Measurements from ENCODE around the gene KLKB1.

The KLKB1 gene

DNA sequence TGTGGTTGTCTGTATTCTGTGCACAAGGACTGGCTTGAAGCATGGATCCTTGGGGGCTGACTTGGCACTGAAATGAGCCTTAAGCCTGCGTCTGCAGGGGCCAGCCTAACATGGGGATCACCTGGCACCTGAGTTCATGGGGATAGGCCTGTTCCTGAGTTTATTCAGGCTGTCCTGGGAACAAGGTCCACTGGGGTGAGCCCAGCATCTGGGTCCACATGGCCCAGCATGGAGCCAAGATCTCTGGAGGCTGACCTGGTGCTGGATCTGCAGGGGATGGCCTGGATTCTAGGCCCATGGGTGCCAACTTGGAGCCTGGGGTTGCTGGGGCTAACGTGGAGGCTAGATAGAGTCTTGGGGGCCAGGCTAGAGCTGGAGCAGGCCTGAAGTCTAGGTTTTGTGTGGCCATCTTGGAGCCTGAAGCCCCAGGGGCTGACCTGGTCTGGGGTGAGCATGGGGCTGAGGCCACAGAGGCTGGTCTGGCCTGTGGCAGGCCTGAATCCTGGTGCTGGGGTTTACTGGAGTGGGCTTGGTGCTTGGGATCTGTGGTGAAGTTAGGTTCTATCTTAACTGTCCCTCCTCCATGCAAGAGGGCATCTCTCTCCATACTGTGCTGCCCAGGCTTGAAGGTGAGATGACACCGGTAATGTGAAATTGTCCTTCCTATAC is 652 bp upstream of the KLKB1 start:
- TF ChIP-seq, protein P1, sequence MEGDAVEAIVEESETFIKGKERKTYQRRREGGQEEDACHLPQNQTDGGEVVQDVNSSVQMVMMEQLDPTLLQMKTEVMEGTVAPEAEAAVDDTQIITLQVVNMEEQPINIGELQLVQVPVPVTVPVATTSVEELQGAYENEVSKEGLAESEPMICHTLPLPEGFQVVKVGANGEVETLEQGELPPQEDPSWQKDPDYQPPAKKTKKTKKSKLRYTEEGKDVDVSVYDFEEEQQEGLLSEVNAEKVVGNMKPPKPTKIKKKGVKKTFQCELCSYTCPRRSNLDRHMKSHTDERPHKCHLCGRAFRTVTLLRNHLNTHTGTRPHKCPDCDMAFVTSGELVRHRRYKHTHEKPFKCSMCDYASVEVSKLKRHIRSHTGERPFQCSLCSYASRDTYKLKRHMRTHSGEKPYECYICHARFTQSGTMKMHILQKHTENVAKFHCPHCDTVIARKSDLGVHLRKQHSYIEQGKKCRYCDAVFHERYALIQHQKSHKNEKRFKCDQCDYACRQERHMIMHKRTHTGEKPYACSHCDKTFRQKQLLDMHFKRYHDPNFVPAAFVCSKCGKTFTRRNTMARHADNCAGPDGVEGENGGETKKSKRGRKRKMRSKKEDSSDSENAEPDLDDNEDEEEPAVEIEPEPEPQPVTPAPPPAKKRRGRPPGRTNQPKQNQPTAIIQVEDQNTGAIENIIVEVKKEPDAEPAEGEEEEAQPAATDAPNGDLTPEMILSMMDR (IDR thresholded peaks at IDR 0.05): no peak
- no peak for TF ChIP-seq ZFX (IDR thresholded peaks at IDR 0.05; ENCODE audit: borderline replicate concordance)

DNA sequence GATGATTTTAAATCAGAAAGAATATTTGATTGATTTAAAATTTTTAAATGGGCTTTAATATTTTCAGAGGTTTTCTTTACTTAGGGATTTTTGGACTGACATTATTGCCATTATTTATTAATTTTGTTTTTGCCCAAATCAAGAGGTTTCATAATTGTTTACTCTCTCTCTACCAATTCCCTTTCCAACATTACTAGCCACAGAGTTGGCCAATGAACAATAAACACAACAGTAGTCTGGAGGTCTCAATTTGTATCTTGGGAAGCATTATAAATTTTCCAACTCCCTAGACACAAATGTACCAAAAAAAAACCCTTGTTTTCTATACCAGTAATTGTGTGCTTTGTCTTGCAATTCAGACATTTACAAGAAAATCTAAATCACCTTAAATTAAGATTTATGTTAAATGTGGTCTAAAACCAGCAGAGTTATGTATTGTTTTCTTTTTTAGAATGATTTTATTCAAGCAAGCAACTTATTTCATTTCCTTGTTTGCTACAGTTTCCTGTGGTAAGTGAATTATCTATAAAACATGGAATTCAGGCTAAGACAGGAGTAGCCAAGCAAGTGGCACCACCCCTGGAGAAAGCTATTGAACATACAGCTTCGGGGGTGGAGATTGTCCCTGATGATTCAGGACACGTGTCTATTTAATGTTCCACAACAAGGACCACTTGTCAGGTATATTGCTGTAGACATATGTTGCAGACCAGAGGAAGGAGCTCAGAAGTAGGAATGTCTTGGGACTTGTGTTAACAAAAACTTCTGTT is 622 bp downstream of the KLKB1 start:
- no peak overlapping the region for H3K27ac ChIP-seq

More for the DNA sequence above, 652 bp upstream of the KLKB1 start:
- H3K27ac ChIP-seq: no peak overlapping the region

DNA sequence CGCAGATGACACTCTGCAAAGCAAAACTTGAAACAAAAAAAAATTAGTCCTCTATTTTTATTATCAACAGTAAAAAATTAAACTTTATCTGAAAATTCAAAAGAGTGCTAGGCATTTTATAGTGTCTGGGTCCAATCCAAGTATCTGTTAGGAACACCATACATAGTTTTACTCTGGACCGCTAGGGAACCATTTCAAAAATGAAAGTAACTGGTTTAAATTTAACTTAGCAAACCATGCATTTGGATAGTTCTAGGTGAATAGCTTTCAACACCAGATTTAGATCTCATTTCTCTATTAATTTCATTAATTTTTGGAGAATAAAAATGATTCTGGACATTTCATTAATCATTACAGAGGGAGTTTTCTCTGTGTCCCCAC is 1.2 kb downstream of the KLKB1 start:
- TF ChIP-seq, protein P1 (IDR thresholded peaks at IDR 0.05): no peak
- TF ChIP-seq ZFX (IDR thresholded peaks at IDR 0.05; ENCODE audit: borderline replicate concordance): no peak
- no peak overlapping the region for H3K27ac ChIP-seq

More for the DNA sequence above, 622 bp downstream of the KLKB1 start:
- TF ChIP-seq ZFX (IDR thresholded peaks at IDR 0.05; ENCODE audit: borderline replicate concordance): no peak
- TF ChIP-seq, protein P1 (IDR thresholded peaks at IDR 0.05): no peak

DNA sequence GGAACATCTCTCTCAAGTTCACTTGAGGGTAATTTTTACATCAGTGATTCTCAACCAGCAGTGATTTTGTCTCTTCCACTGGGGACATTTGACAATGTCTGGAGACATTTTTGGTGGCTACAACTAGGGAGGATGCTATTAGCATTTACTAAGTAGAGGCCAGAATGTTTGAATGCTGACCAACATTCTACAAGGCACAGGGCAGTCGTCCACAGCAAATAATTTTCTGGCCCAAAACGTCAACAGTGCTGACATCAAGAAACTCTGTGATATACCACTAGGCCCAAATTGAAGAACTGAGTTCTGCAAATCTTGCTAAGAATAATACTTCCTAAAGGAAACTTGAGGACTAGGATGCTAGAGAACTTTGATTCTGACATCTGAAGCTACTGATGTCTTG is 7.1 kb downstream of the KLKB1 start:
- H3K27ac ChIP-seq: no peak overlapping the region
- TF ChIP-seq, protein P1 (IDR thresholded peaks at IDR 0.05): no peak
- TF ChIP-seq ZFX (IDR thresholded peaks at IDR 0.05; ENCODE audit: borderline replicate concordance): no peak

DNA sequence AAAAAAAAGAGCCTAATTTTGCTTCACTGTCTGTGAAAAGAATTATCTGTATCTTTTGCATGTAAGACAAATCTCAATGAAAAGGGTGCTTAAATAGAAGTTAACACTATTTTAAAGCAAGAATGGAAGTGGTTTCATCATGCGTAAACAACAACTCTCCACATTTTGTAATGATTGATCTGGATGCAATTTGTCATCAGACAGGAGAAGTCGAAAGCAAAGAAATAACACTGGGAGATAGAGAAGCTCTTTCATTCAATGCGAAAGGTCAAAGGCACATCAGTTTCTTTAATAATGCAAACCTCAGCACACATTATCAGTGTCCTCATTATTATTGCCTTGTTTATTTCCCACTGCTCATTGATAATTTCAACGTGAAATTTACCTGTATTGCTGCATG is 8.8 kb downstream of the KLKB1 start:
- TF ChIP-seq, protein P1 (IDR thresholded peaks at IDR 0.05): no peak
- no peak for TF ChIP-seq ZFX (IDR thresholded peaks at IDR 0.05; ENCODE audit: borderline replicate concordance)
- H3K27ac ChIP-seq: no peak overlapping the region

DNA sequence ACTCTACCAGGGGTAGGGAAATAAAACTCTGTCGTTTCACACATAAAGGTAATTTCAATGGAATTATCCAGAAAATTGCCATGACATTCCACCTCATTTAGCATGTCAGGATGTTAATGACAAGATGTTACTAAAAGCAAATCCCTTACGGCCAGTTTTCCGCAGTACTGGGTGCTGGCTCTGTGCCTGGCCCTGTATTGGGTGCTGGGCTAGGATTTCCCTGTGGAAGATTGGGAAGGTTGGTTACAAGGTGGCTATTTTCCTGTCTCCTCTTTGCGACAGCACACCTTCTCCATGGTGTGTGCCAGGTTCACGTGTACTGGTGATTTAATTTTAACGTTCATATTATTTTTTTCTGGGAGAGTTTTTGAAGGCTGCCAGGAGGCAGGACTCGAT is 13.1 kb downstream of the KLKB1 start:
- TF ChIP-seq, protein P1 (IDR thresholded peaks at IDR 0.05): no peak
- no peak for TF ChIP-seq ZFX (IDR thresholded peaks at IDR 0.05; ENCODE audit: borderline replicate concordance)
- no peak overlapping the region for H3K27ac ChIP-seq
